Esophagus squamous epithelium (tissue), 5 donors: ENCODE results near the gene WDR77. TPM values are rescaled to one million over a fixed set of nuclear protein-coding genes. Genes with fewer than 3 reads are reported as not detected.

ENCODE experiments used
- DNase-seq: peaks from one replicate; lab custom pipeline; 2025; lab: John Stamatoyannopoulos, UW
- H3K27ac ChIP-seq, 4 donors: fragments of 200-600 bp; sonication (generic); one replicate each; pipeline ENCODE4 v1.5.1; 2016 to 2019; ENCODE audit warnings: mild to moderate bottlenecking in 1 of 4
- H3K27me3 ChIP-seq, 4 donors: fragments of 200-600 bp; sonication (generic); 1 replicate in 3 of 4; 2 replicates in 1 of 4; pipeline versions ENCODE4 v1.5.1 to v1.6.0; 2017 to 2021; ENCODE audit warnings: antibody characterized with exemption in 1 of 4
- H3K36me3 ChIP-seq, 3 donors: fragments of 200-600 bp; sonication (generic); one replicate each; pipeline ENCODE4 v1.5.1; 2016 to 2019
- H3K4me1 ChIP-seq, 3 donors: fragments of 200-600 bp; sonication (generic); one replicate each; pipeline ENCODE4 v1.5.1; 2017 to 2019
- H3K4me3 ChIP-seq, 4 donors: fragments of 200-600 bp; sonication (generic); 1 replicate in 3 of 4; 2 replicates in 1 of 4; pipeline ENCODE4 v1.5.1; 2016 to 2019; ENCODE audit warnings: mild to moderate bottlenecking in 2 of 4, moderate library complexity in 1 of 4
- H3K9me3 ChIP-seq, 3 donors: fragments of 200-600 bp; sonication (generic); one replicate each; pipeline ENCODE4 v1.5.1; 2016 to 2019
- CTCF ChIP-seq, 6 experiments: fragments of 450-650 bp in 4 of 6; fragments of 200-600 bp in 2 of 6; sonication (generic) in 2 of 6; IDR thresholded peaks; one replicate each; pipeline ENCODE4 v1.5.1; 2016 to 2019; ENCODE audit warnings: antibody characterized with exemption in 6 of 6, mild to moderate bottlenecking in 4 of 6, moderate library complexity in 4 of 6
- POLR2A ChIP-seq, 4 donors: fragments of 450-650 bp; IDR thresholded peaks; one replicate each; pipeline ENCODE4 v1.6.1; 2017; ENCODE audit warnings: antibody characterized with exemption in 4 of 4, mild to moderate bottlenecking in 4 of 4, moderate library complexity in 3 of 4
- WGBS, 2 donors: methylation state at CpG; one replicate each; pipeline ENCODE4 v1.1.5; 2018; 5-methylcytosine and 5-hydroxymethylcytosine counted together
- intact Hi-C: fragments of 100-400 bp; cut with DNase I; formaldehyde crosslinking; loops from one replicate; pipeline ENCODE4 v1.15.0; 2022
- total RNA-seq, 4 donors: library from RNA; depleted of rRNA; stranded (reverse); fragments of >200 nt; gene quantifications; one replicate each; pipeline ENCODE4 v1.1.0, GENCODE V29; 2016
- donor health status: DM: yes; HTN: yes; CAD: no.

WDR77 gene
- total RNA-seq, 4 donors from 2014 or later: 28.7 to 44.3 (median 38.7) TPM

- Histone ChIP-seq H3K4me3 (no peak overlapping the region), H3K4me1 (peaks cover 10 to 49% (median 27%) of the 10 kb centered on the region in 3 donors), H3K27me3 (no peaks in the 10 kb centered on the region), H3K36me3 (peaks cover 0 to 83% (median 36%) of the 10 kb centered on the region in 3 donors), H3K27ac (no peak overlapping the region), H3K9me3 (no peaks in the 10 kb centered on the region)
- 81 to 86% methylated on average over 3 of the region's 3 CpGs for WGBS, 2 donors
- intact Hi-C loops: no loop called here
- no peak for DNase-seq
- TF ChIP-seq POLR2A (IDR thresholded peaks at IDR 0.05): no peak
- no peak for TF ChIP-seq CTCF (IDR thresholded peaks at IDR 0.05)
Measured at GRCh38 chr1:111455642-111456031, 6.6 kb upstream of the WDR77 start.

GRCh38 chr1:111454859-111455641, 6.0 kb upstream of the WDR77 start:
- no peaks in the 10 kb centered on the region for H3K27me3 ChIP-seq
- no peak overlapping the region for H3K4me3 ChIP-seq
- H3K9me3 ChIP-seq: no peaks in the 10 kb centered on the region
- TF ChIP-seq POLR2A (IDR thresholded peaks at IDR 0.05): no peak
- TF ChIP-seq CTCF (IDR thresholded peaks at IDR 0.05): no peak
- 58 to 61% methylated on average over 5 of the region's 5 CpGs for WGBS, 2 donors
- no peak for DNase-seq
- intact Hi-C loops: no loop called here
- no peak overlapping the region for H3K27ac ChIP-seq
- H3K4me1 ChIP-seq: peaks cover 16 to 55% (median 32%) of the 10 kb centered on the region in 3 donors
- H3K36me3 ChIP-seq: peaks cover 0 to 78% (median 34%) of the 10 kb centered on the region in 3 donors

GRCh38 chr1:111453706-111454105, 4.7 kb upstream of the WDR77 start:
- TF ChIP-seq POLR2A (IDR thresholded peaks at IDR 0.05) (no peak), CTCF (IDR thresholded peaks at IDR 0.05) (no peak)
- intact Hi-C loops: no loop called here
- Histone ChIP-seq H3K27me3 (no peaks in the 10 kb centered on the region), H3K4me1 (peaks cover 18 to 57% (median 33%) of the 10 kb centered on the region in 3 donors), H3K4me3 (no peak overlapping the region), H3K36me3 (peaks cover 0 to 64% (median 22%) of the 10 kb centered on the region in 3 donors), H3K9me3 (no peaks in the 10 kb centered on the region), H3K27ac (no peak overlapping the region)
- 87 to 90% methylated on average over 3 of the region's 3 CpGs for WGBS, 2 donors
- no peak for DNase-seq

GRCh38 chr1:111452581-111452980, 3.5 kb upstream of the WDR77 start:
- H3K36me3 ChIP-seq: peaks cover 0 to 53% (median 12%) of the 10 kb centered on the region in 3 donors
- no peaks in the 10 kb centered on the region for H3K27me3 ChIP-seq
- intact Hi-C loops: no loop called here
- H3K9me3 ChIP-seq: no peaks in the 10 kb centered on the region
- H3K4me1 ChIP-seq: peaks cover 18 to 68% (median 38%) of the 10 kb centered on the region in 3 donors
- no peak overlapping the region for H3K4me3 ChIP-seq
- no peak for TF ChIP-seq CTCF (IDR thresholded peaks at IDR 0.05)
- no peak for TF ChIP-seq POLR2A (IDR thresholded peaks at IDR 0.05)
- no peak overlapping the region for H3K27ac ChIP-seq
- no peak for DNase-seq
- 81% methylated on average over 3 of the region's 3 CpGs for WGBS, 2 donors

- TF ChIP-seq CTCF (IDR thresholded peaks at IDR 0.05) (no peak), POLR2A (IDR thresholded peaks at IDR 0.05) (no peak)
- peak overlapping the region in 3 of 4 donors; percentile 90 to 95 (median 94) for H3K27ac ChIP-seq
- peaks cover 18 to 84% (median 43%) of the 10 kb centered on the region in 3 donors for H3K4me1 ChIP-seq
- no peaks in the 10 kb centered on the region for H3K9me3 ChIP-seq
- H3K27me3 ChIP-seq: no peaks in the 10 kb centered on the region
- peaks cover 3 to 46% (median 3%) of the 10 kb centered on the region in 3 donors for H3K36me3 ChIP-seq
- intact Hi-C loops: no loop called here
- no peak for DNase-seq
- peak overlapping the region; percentile 84 to 96 (median 92) for H3K4me3 ChIP-seq
- WGBS, 2 donors: 38 to 51% methylated on average over 3 of the region's 3 CpGs
Measured at GRCh38 chr1:111450185-111450584, 1.1 kb upstream of the WDR77 start.
